Measurements from ENCODE around the gene MYO5A. TPM values are rescaled to one million over a fixed set of nuclear protein-coding genes. Genes with fewer than 3 reads are reported as not detected.

MYO5A gene
- total RNA-seq, 1 experiment from 2014 or later: 29.2 TPM

GRCh38 chr15:52464478-52464877, 64.2 kb downstream of the MYO5A start:
- Mint-ChIP-seq H3K27ac (0 out of 2 replicates have a peak overlapping the region, but pooled peaks have one; percentile 75), H3K36me3 (peaks cover 12% of the 10 kb centered on the region), H3K4me3 (no peak overlapping the region), H3K9me3 (peaks cover 7% of the 10 kb centered on the region), H3K27me3 (ENCODE audit: low read depth) (no peaks in the 10 kb centered on the region), H3K4me1 (peaks cover 30% of the 10 kb centered on the region)
- ChIA-PET CTCF (no interaction called here), POLR2A (no interaction called here)
- no peak for ATAC-seq
- TF ChIP-seq ZNF532 (CRISPR knock-in tag; IDR thresholded peaks at IDR 0.05; ENCODE audit: borderline replicate concordance): no peak
- no peak for TF ChIP-seq ELF4 (CRISPR knock-in tag; IDR thresholded peaks at IDR 0.05; ENCODE audit: low read depth)
- no peak for DNase-seq (ENCODE audit: low spot score)

- no peak for ATAC-seq
- no peaks in the 10 kb centered on the region for H3K27me3 Mint-ChIP-seq (ENCODE audit: low read depth)
- H3K4me1 Mint-ChIP-seq: peaks cover 31% of the 10 kb centered on the region
- H3K27ac Mint-ChIP-seq: 0 out of 2 replicates have a peak overlapping the region, but pooled peaks have one; percentile 75
- no peak overlapping the region for H3K4me3 Mint-ChIP-seq
- peaks cover 12% of the 10 kb centered on the region for H3K9me3 Mint-ChIP-seq
- ChIA-PET POLR2A (no interaction called here), CTCF (interaction anchor here (0.9 kb wide), 1 partner anchor 207 kb away, joined by 5 read pairs; no protein-coding TSS in a partner anchor)
- DNase-seq (ENCODE audit: low spot score): no peak
- peaks cover 16% of the 10 kb centered on the region for H3K36me3 Mint-ChIP-seq
- TF ChIP-seq ATF2 (CRISPR knock-in tag; IDR thresholded peaks at IDR 0.05; ENCODE audit: borderline replicate concordance, low read depth): no peak
- TF ChIP-seq ZNF532 (CRISPR knock-in tag; IDR thresholded peaks at IDR 0.05; ENCODE audit: borderline replicate concordance): no peak
- no peak for TF ChIP-seq GRHL2 (CRISPR knock-in tag; IDR thresholded peaks at IDR 0.05; ENCODE audit: insufficient replicate concordance, severe bottlenecking)
- no peak for TF ChIP-seq HMGA2 (CRISPR knock-in tag; IDR thresholded peaks at IDR 0.05)
- TF ChIP-seq ZNF138 (CRISPR knock-in tag; conservative IDR thresholded peaks at IDR 0.05): no peak
- TF ChIP-seq MXD4 (CRISPR knock-in tag; IDR thresholded peaks at IDR 0.05; ENCODE audit: borderline replicate concordance): no peak
Measured at GRCh38 chr15:52464040-52464439, 64.6 kb downstream of the MYO5A start.

- ChIA-PET CTCF (interaction anchor here (0.7 to 0.9 kb wide), 2 partner anchors 207 to 238 kb away, joined by 3 to 5 read pairs; no protein-coding TSS in a partner anchor), POLR2A (no interaction called here)
- DNase-seq (ENCODE audit: low spot score): no peak
- no peak for ATAC-seq
- H3K4me1 Mint-ChIP-seq: peaks cover 32% of the 10 kb centered on the region
- no peaks in the 10 kb centered on the region for H3K27me3 Mint-ChIP-seq (ENCODE audit: low read depth)
- H3K36me3 Mint-ChIP-seq: peaks cover 16% of the 10 kb centered on the region
- TF ChIP-seq JAZF1 (CRISPR knock-in tag; IDR thresholded peaks at IDR 0.05): no peak
- TF ChIP-seq ATF1 (CRISPR knock-in tag; IDR thresholded peaks at IDR 0.05): no peak
- TF ChIP-seq ZNF423 (CRISPR knock-in tag; IDR thresholded peaks at IDR 0.05): no peak
- no peak for TF ChIP-seq HMGXB4 (CRISPR knock-in tag; IDR thresholded peaks at IDR 0.05)
- TF ChIP-seq ETV6 (CRISPR knock-in tag; IDR thresholded peaks at IDR 0.05): no peak
- TF ChIP-seq USF1 (CRISPR knock-in tag; IDR thresholded peaks at IDR 0.05): no peak
- no peak overlapping the region for H3K27ac Mint-ChIP-seq
- H3K9me3 Mint-ChIP-seq: peaks cover 13% of the 10 kb centered on the region
- H3K4me3 Mint-ChIP-seq: no peak overlapping the region
Measured at GRCh38 chr15:52463638-52464037, 65.0 kb downstream of the MYO5A start.
